Peyer's patch (tissue), 4 donors: ENCODE results near the gene STK39.

Experiments used
- POLR2A ChIP-seq, 2 donors: fragments of 450-650 bp; IDR thresholded peaks; one replicate each; pipeline ENCODE4 v1.5.1; 2017; ENCODE audit warnings: antibody characterized with exemption in 2 of 2, mild to moderate bottlenecking in 2 of 2, moderate library complexity in 2 of 2
- TF ChIP-seq, protein P1 (sequence below), 6 experiments: fragments of 450-650 bp in 4 of 6; fragments of 200-600 bp in 2 of 6; sonication (generic) in 1 of 6; IDR thresholded peaks; one replicate each; pipeline ENCODE4 v1.5.1; 2017 to 2019; ENCODE audit warnings: antibody characterized with exemption in 6 of 6, mild to moderate bottlenecking in 3 of 6, moderate library complexity in 1 of 6

DNA sequence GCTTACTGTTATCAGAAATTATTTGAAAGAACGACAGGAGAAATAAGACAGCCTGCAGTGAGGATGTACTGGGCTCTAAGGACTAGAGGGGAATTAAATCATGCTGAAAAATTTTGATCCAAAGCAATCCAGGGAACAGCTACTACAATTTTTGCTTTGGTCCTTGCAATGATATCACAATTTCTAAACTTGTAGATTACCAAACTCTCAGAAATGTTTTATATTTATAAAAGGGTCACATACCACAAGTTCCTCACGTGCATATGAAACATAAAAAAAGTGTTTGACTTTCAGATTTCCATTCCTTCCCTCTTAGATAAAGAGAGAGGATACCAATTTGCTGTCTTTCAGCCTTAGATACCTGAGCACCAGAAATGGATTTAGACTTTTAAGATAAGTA, 261.2 kb downstream of the STK39 start:
- TF ChIP-seq POLR2A (IDR thresholded peaks at IDR 0.05): no peak
- TF ChIP-seq, protein P1, sequence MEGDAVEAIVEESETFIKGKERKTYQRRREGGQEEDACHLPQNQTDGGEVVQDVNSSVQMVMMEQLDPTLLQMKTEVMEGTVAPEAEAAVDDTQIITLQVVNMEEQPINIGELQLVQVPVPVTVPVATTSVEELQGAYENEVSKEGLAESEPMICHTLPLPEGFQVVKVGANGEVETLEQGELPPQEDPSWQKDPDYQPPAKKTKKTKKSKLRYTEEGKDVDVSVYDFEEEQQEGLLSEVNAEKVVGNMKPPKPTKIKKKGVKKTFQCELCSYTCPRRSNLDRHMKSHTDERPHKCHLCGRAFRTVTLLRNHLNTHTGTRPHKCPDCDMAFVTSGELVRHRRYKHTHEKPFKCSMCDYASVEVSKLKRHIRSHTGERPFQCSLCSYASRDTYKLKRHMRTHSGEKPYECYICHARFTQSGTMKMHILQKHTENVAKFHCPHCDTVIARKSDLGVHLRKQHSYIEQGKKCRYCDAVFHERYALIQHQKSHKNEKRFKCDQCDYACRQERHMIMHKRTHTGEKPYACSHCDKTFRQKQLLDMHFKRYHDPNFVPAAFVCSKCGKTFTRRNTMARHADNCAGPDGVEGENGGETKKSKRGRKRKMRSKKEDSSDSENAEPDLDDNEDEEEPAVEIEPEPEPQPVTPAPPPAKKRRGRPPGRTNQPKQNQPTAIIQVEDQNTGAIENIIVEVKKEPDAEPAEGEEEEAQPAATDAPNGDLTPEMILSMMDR (IDR thresholded peaks at IDR 0.05): no peak
